Right lung (tissue), 10 donors: ENCODE measurements around the gene MAT2A. TPM values are rescaled to one million over a fixed set of nuclear protein-coding genes. Genes with fewer than 3 reads are reported as not detected.
A peak's percentile ranks its signal among the peaks of the same experiment; 100 is the strongest.

Experiments
- DNase-seq, 2 donors: peaks; one replicate each; pipeline ENCODE4 v3.0.0-alpha.2; 2013
- long read RNA-seq, 8 donors: transcript quantifications; one replicate each; lab custom pipeline, GENCODE V29; 2026
- polyA plus RNA-seq, 5 donors: library from polyadenylated mRNA; unstranded; fragments of 120-200 nt; gene quantifications; one replicate each; pipeline versions ENCODE4 v1.2.1 to v1.2.3, GENCODE V29; 2013; ENCODE audit warnings: inconsistent platforms in 1 of 5, low replicate concordance in 1 of 5; ENCODE audit not compliant: insufficient read length in 5 of 5, insufficient read depth in 1 of 5

Gene MAT2A
- 100 to 1,000 TPM; 274 to 398 (median 339) TPM for polyA plus RNA-seq
- long read RNA-seq, donor 1, transcript MAT2A-201 (9 exons, 2,819 nt), result major isoform, 34 of 106 reads
- long read RNA-seq, donor 1, partial matches to known transcripts, result 69 of 106 reads
- long read RNA-seq, donor 1, other reads (novel, unspliced or antisense), result 0 of 106 reads
- long read RNA-seq, donor 2, transcript MAT2A-201 (9 exons, 2,819 nt), result major isoform, 22 of 97 reads
- long read RNA-seq, donor 2, partial matches to known transcripts, result 74 of 97 reads
- long read RNA-seq, donor 2, other reads (novel, unspliced or antisense), result 0 of 97 reads
- long read RNA-seq, donor 3, transcript MAT2A-201 (9 exons, 2,819 nt), result major isoform, 30 of 80 reads
- long read RNA-seq, donor 3, partial matches to known transcripts, result 50 of 80 reads
- long read RNA-seq, donor 3, other reads (novel, unspliced or antisense), result 0 of 80 reads
- long read RNA-seq, donor 4, transcript MAT2A-201 (9 exons, 2,819 nt), result major isoform, 11 of 108 reads
- long read RNA-seq, donor 4, partial matches to known transcripts, result 95 of 108 reads
- long read RNA-seq, donor 4, other reads (novel, unspliced or antisense), result 0 of 108 reads
- long read RNA-seq, donor 5, transcript MAT2A-201 (9 exons, 2,819 nt), result major isoform, 24 of 128 reads
- long read RNA-seq, donor 5, partial matches to known transcripts, result 95 of 128 reads
- long read RNA-seq, donor 5, other reads (novel, unspliced or antisense), result 7 of 128 reads
- long read RNA-seq, donor 6, transcript MAT2A-201 (9 exons, 2,819 nt), result major isoform, 34 of 124 reads
- long read RNA-seq, donor 6, partial matches to known transcripts, result 88 of 124 reads
- long read RNA-seq, donor 6, other reads (novel, unspliced or antisense), result 0 of 124 reads
- long read RNA-seq, donor 7, transcript MAT2A-201 (9 exons, 2,819 nt), result major isoform, 18 of 79 reads
- long read RNA-seq, donor 7, partial matches to known transcripts, result 61 of 79 reads
- long read RNA-seq, donor 7, other reads (novel, unspliced or antisense), result 0 of 79 reads
- long read RNA-seq, donor 8, transcript MAT2A-201 (9 exons, 2,819 nt), result major isoform, 12 of 38 reads
- long read RNA-seq, donor 8, partial matches to known transcripts, result 24 of 38 reads
- long read RNA-seq, donor 8, other reads (novel, unspliced or antisense), result 0 of 38 reads

- DNase-seq, result peak; percentile 98
Observed at GRCh38 chr2:85538507-85539360, at the start of gene MAT2A. MAT2A (plus strand) TSS chr2:85539168; CDS start chr2:85539288, 120 bp downstream.

GRCh38 chr2:85490861-85491755, 47.9 kb upstream of the MAT2A start:
- no peak for DNase-seq

GRCh38 chr2:85496436-85496835, 42.5 kb upstream of the MAT2A start:
- DNase-seq, result no peak

- no peak for DNase-seq
Observed at GRCh38 chr2:85497944-85498630, 40.9 kb upstream of the MAT2A start.

- no peak for DNase-seq
Observed at GRCh38 chr2:85501248-85501647, 37.7 kb upstream of the MAT2A start.

GRCh38 chr2:85502720-85503119, 36.2 kb upstream of the MAT2A start:
- no peak for DNase-seq

- DNase-seq, result no peak
Observed at GRCh38 chr2:85503168-85503850, 35.7 kb upstream of the MAT2A start.

- DNase-seq, result no peak
Observed at GRCh38 chr2:85503851-85504777, 34.9 kb upstream of the MAT2A start.

- no peak for DNase-seq
Observed at GRCh38 chr2:85504778-85505261, 34.1 kb upstream of the MAT2A start.

GRCh38 chr2:85505551-85506238, 33.3 kb upstream of the MAT2A start:
- no peak for DNase-seq

GRCh38 chr2:85506768-85507181, 32.2 kb upstream of the MAT2A start:
- no peak for DNase-seq

GRCh38 chr2:85511008-85511811, 27.8 kb upstream of the MAT2A start:
- no peak for DNase-seq

GRCh38 chr2:85514323-85514722, 24.6 kb upstream of the MAT2A start:
- DNase-seq, result no peak

GRCh38 chr2:85516653-85517389, 22.1 kb upstream of the MAT2A start:
- DNase-seq, result no peak

GRCh38 chr2:85522090-85522647, 16.8 kb upstream of the MAT2A start:
- no peak for DNase-seq
